ENCODE results near the gene MPPED1.

Gene MPPED1

GRCh38 chr22:43521716-43522115 lies 109.9 kb downstream of the MPPED1 start:
- no peak for FAIRE-seq
- no peak for DNase-seq (ENCODE audit: insufficient read length, low spot score)
- TF ChIP-seq CTCF (IDR thresholded peaks at IDR 0.05; ENCODE audit: insufficient read depth, missing control alignments): no peak

- no peak for FAIRE-seq
- no peak for DNase-seq (ENCODE audit: insufficient read length, low spot score)
- TF ChIP-seq CTCF (IDR thresholded peaks at IDR 0.05; ENCODE audit: insufficient read depth, missing control alignments): no peak
Measured at GRCh38 chr22:43526117-43526655, 114.4 kb downstream of the MPPED1 start.

- TF ChIP-seq CTCF (IDR thresholded peaks at IDR 0.05; ENCODE audit: insufficient read depth, missing control alignments): no peak
- FAIRE-seq (no peak), DNase-seq (ENCODE audit: insufficient read length, low spot score) (no peak)
Measured at GRCh38 chr22:43526946-43527345, 115.1 kb downstream of the MPPED1 start.

GRCh38 chr22:43528601-43529360 lies 117.0 kb downstream of the MPPED1 start:
- FAIRE-seq: no peak
- no peak for TF ChIP-seq CTCF (IDR thresholded peaks at IDR 0.05; ENCODE audit: insufficient read depth, missing control alignments)

GRCh38 chr22:43529461-43529860 lies 117.6 kb downstream of the MPPED1 start:
- no peak for TF ChIP-seq CTCF (IDR thresholded peaks at IDR 0.05; ENCODE audit: insufficient read depth, missing control alignments)
- FAIRE-seq (no peak), DNase-seq (ENCODE audit: insufficient read length, low spot score) (no peak)

More at GRCh38 chr22:43528601-43529360, 117.0 kb downstream of the MPPED1 start:
- no peak for DNase-seq (ENCODE audit: insufficient read length, low spot score)

GRCh38 chr22:43529934-43530333 lies 118.1 kb downstream of the MPPED1 start:
- FAIRE-seq: no peak
- DNase-seq (ENCODE audit: insufficient read length, low spot score): no peak
- no peak for TF ChIP-seq CTCF (IDR thresholded peaks at IDR 0.05; ENCODE audit: insufficient read depth, missing control alignments)

Data from D721Med (cell line).